ENCODE data around the gene RYR2.

The RYR2 gene

GRCh38 chr1:237713916-237714315 lies 671.9 kb downstream of the RYR2 start:
- no peak for DNase-seq (ENCODE audit: low read depth, low spot score)

- no peak for DNase-seq (ENCODE audit: low read depth, low spot score)
Measured at GRCh38 chr1:237717106-237717505, 675.1 kb downstream of the RYR2 start.

- no peak for DNase-seq (ENCODE audit: low read depth, low spot score)
Measured at GRCh38 chr1:237730826-237731350, 688.9 kb downstream of the RYR2 start.

GRCh38 chr1:237732657-237733056 lies 690.7 kb downstream of the RYR2 start:
- DNase-seq (ENCODE audit: low read depth, low spot score) = no peak

GRCh38 chr1:237736372-237737029 lies 694.5 kb downstream of the RYR2 start:
- DNase-seq (ENCODE audit: low read depth, low spot score) = no peak

GRCh38 chr1:237737448-237737847 lies 695.5 kb downstream of the RYR2 start:
- no peak for DNase-seq (ENCODE audit: low read depth, low spot score)

GRCh38 chr1:237737938-237738610 lies 696.1 kb downstream of the RYR2 start:
- no peak for DNase-seq (ENCODE audit: low read depth, low spot score)

- no peak for DNase-seq (ENCODE audit: low read depth, low spot score)
Measured at GRCh38 chr1:237740846-237741245, 698.9 kb downstream of the RYR2 start.

GRCh38 chr1:237745545-237745944 lies 703.6 kb downstream of the RYR2 start:
- no peak for DNase-seq (ENCODE audit: low read depth, low spot score)

- DNase-seq (ENCODE audit: low read depth, low spot score) = no peak
Measured at GRCh38 chr1:237748171-237748960, 706.4 kb downstream of the RYR2 start.

- DNase-seq (ENCODE audit: low read depth, low spot score) = no peak
Measured at GRCh38 chr1:237749122-237749521, 707.1 kb downstream of the RYR2 start.

- DNase-seq (ENCODE audit: low read depth, low spot score) = no peak
Measured at GRCh38 chr1:237751090-237751489, 709.1 kb downstream of the RYR2 start.

- no peak for DNase-seq (ENCODE audit: low read depth, low spot score)
Measured at GRCh38 chr1:237754627-237755026, 712.6 kb downstream of the RYR2 start.

- DNase-seq (ENCODE audit: low read depth, low spot score) = no peak
Measured at GRCh38 chr1:237756304-237756967, 714.5 kb downstream of the RYR2 start.

GRCh38 chr1:237759377-237759776 lies 717.4 kb downstream of the RYR2 start:
- no peak for DNase-seq (ENCODE audit: low read depth, low spot score)

GRCh38 chr1:237760951-237761350 lies 719.0 kb downstream of the RYR2 start:
- DNase-seq (ENCODE audit: low read depth, low spot score) = no peak

GRCh38 chr1:237763137-237763536 lies 721.2 kb downstream of the RYR2 start:
- no peak for DNase-seq (ENCODE audit: low read depth, low spot score)

- no peak for DNase-seq (ENCODE audit: low read depth, low spot score)
Measured at GRCh38 chr1:237763751-237764150, 721.8 kb downstream of the RYR2 start.

GRCh38 chr1:237769916-237770315 lies 727.9 kb downstream of the RYR2 start:
- DNase-seq (ENCODE audit: low read depth, low spot score) = no peak

GRCh38 chr1:237772009-237772408 lies 730.0 kb downstream of the RYR2 start:
- DNase-seq (ENCODE audit: low read depth, low spot score) = no peak

GRCh38 chr1:237774246-237774645 lies 732.3 kb downstream of the RYR2 start:
- DNase-seq (ENCODE audit: low read depth, low spot score) = no peak

- DNase-seq (ENCODE audit: low read depth, low spot score) = no peak
Measured at GRCh38 chr1:237779356-237779755, 737.4 kb downstream of the RYR2 start.
